ENCODE data around the gene ZWILCH.
"Not testable (repeated sequence)": the region's sequence is repeated elsewhere in the genome, so short reads cannot be mapped to it uniquely, and the experiment has no call there.

The ZWILCH gene
- total RNA-seq: 7.7 to 16.3 reads per million in 2 donors

GRCh38 chr15:66504563-66505429 lies at the start of gene ZWILCH, which contains the start of gene RPL4:
TSS of gene ZWILCH (plus strand) at chr15:66505326. CDS start at chr15:66505339, 13 bp downstream.
TSS of gene RPL4 (minus strand) at chr15:66504855. CDS start at chr15:66504790, 65 bp downstream.
- peak; percentile 72 for DNase-seq

- no peak for DNase-seq
Observed at GRCh38 chr15:66456211-66456610, 48.9 kb upstream of the ZWILCH start.

- no peak for DNase-seq
Observed at GRCh38 chr15:66459818-66460615, 45.1 kb upstream of the ZWILCH start.

GRCh38 chr15:66461294-66461693 lies 43.8 kb upstream of the ZWILCH start:
- not testable (repeated sequence) for DNase-seq

- no peak for DNase-seq
Observed at GRCh38 chr15:66461917-66462316, 43.2 kb upstream of the ZWILCH start.

GRCh38 chr15:66462627-66463026 lies 42.5 kb upstream of the ZWILCH start:
- DNase-seq: no peak

GRCh38 chr15:66465294-66465693 lies 39.8 kb upstream of the ZWILCH start:
- DNase-seq: not testable (repeated sequence)

- DNase-seq: not testable (repeated sequence)
Observed at GRCh38 chr15:66467162-66468040, 37.7 kb upstream of the ZWILCH start.

- not testable (repeated sequence) for DNase-seq
Observed at GRCh38 chr15:66470825-66471224, 34.3 kb upstream of the ZWILCH start.

- DNase-seq: peak; percentile 15
Observed at GRCh38 chr15:66472176-66472999, 32.7 kb upstream of the ZWILCH start.

- no peak for DNase-seq
Observed at GRCh38 chr15:66474135-66474534, 31.0 kb upstream of the ZWILCH start.

GRCh38 chr15:66474963-66475362 lies 30.2 kb upstream of the ZWILCH start:
- DNase-seq: no peak

GRCh38 chr15:66476535-66476934 lies 28.6 kb upstream of the ZWILCH start:
- DNase-seq: no peak

GRCh38 chr15:66477011-66477410 lies 28.1 kb upstream of the ZWILCH start:
- DNase-seq: no peak

GRCh38 chr15:66480267-66480666 lies 24.9 kb upstream of the ZWILCH start:
- no peak for DNase-seq

GRCh38 chr15:66481107-66481856 lies 23.8 kb upstream of the ZWILCH start:
- no peak for DNase-seq

- DNase-seq: no peak
Observed at GRCh38 chr15:66482539-66482938, 22.6 kb upstream of the ZWILCH start.

- no peak for DNase-seq
Observed at GRCh38 chr15:66483131-66483566, 22.0 kb upstream of the ZWILCH start.

GRCh38 chr15:66484539-66485112 lies 20.5 kb upstream of the ZWILCH start:
- DNase-seq: no peak

- DNase-seq: no peak
Observed at GRCh38 chr15:66486887-66487286, 18.2 kb upstream of the ZWILCH start.
